ENCODE data around the gene TMEM109.

The TMEM109 gene

DNA sequence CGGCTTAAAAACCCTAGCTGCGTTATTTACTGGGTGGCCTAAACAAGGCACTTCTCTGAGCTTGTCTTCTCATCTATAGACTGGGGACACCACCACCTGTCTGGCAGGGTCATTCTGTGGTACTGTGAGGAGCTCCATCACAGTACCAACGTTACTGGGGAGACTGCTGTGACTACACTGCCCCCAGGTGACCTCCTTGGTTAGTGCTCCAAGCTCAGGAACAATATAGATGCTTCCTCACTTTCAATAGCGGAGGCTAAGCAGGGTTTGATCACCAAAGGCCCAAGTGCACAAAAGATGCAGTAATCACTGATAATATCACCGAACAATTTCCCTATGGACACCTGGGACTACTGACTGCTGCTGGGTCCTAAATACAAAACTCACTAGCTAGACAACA lies 26.4 kb upstream of the TMEM109 start:
- H3K27me3 Mint-ChIP-seq (ENCODE audit: low read depth) = no peaks in the 10 kb centered on the region
- H3K4me3 Mint-ChIP-seq = no peak overlapping the region
- no peaks in the 10 kb centered on the region for H3K4me1 Mint-ChIP-seq
- no peak overlapping the region for H3K27ac Mint-ChIP-seq
- peaks cover 56% of the 10 kb centered on the region for H3K36me3 Mint-ChIP-seq (ENCODE audit: low read depth)
- peaks cover 4% of the 10 kb centered on the region for H3K9me3 Mint-ChIP-seq
- TF ChIP-seq, protein P1, sequence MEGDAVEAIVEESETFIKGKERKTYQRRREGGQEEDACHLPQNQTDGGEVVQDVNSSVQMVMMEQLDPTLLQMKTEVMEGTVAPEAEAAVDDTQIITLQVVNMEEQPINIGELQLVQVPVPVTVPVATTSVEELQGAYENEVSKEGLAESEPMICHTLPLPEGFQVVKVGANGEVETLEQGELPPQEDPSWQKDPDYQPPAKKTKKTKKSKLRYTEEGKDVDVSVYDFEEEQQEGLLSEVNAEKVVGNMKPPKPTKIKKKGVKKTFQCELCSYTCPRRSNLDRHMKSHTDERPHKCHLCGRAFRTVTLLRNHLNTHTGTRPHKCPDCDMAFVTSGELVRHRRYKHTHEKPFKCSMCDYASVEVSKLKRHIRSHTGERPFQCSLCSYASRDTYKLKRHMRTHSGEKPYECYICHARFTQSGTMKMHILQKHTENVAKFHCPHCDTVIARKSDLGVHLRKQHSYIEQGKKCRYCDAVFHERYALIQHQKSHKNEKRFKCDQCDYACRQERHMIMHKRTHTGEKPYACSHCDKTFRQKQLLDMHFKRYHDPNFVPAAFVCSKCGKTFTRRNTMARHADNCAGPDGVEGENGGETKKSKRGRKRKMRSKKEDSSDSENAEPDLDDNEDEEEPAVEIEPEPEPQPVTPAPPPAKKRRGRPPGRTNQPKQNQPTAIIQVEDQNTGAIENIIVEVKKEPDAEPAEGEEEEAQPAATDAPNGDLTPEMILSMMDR (IDR thresholded peaks at IDR 0.05; ENCODE audit: unreplicated experiment in 3 of 3) = peak; percentile 25 to 40 (median 38)

DNA sequence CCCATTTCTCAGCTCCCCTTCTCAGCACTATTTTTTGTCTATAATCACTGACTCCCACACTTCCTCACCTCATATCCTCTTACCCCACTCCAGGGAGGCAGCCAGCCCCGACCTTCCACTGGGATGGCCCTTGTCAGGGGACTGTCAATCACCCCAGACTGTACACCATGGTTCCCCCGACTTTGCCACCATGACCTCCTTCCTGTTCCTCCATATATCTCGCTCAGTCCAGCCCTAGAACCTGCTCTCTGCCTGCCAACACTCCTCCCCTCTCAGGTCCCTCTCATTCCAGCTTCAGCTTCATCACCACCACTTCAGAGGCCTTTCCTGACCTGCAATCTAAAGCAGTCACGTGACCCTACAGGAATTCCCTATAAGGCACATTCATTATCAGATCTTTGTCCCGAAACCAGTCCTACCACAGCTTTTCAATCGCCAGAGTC lies 24.1 kb upstream of the TMEM109 start:
- Mint-ChIP-seq H3K36me3 (ENCODE audit: low read depth) (peaks cover 53% of the 10 kb centered on the region), H3K4me3 (no peak overlapping the region), H3K9me3 (peaks cover 2% of the 10 kb centered on the region), H3K27ac (no peak overlapping the region), H3K4me1 (no peaks in the 10 kb centered on the region), H3K27me3 (ENCODE audit: low read depth) (no peaks in the 10 kb centered on the region)
- TF ChIP-seq, protein P1 (IDR thresholded peaks at IDR 0.05; ENCODE audit: unreplicated experiment in 3 of 3) = no peak

DNA sequence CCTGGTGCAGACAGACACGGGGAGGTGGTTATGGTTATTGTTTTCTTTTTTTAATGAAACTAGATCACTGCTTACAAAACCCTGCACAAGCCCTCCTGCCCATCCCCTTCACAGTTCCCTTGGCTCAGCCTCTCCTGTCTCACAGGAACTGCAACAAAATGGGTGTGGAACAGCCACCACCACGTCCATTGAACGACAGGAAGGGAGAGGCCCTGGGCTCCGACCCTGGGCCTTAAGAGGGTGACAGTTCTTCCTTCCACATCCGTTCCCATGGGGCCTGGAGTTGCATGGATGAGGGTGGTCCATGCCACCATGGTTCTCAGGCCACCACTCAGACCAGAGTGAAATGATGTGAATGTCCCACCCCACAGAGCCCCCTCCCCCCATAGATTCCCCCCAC lies 23.3 kb upstream of the TMEM109 start:
- Mint-ChIP-seq H3K27ac (no peak overlapping the region), H3K36me3 (ENCODE audit: low read depth) (peaks cover 53% of the 10 kb centered on the region), H3K9me3 (peaks cover 2% of the 10 kb centered on the region), H3K4me3 (no peak overlapping the region), H3K4me1 (no peaks in the 10 kb centered on the region), H3K27me3 (ENCODE audit: low read depth) (no peaks in the 10 kb centered on the region)
- TF ChIP-seq, protein P1 (IDR thresholded peaks at IDR 0.05; ENCODE audit: unreplicated experiment in 3 of 3) = no peak

DNA sequence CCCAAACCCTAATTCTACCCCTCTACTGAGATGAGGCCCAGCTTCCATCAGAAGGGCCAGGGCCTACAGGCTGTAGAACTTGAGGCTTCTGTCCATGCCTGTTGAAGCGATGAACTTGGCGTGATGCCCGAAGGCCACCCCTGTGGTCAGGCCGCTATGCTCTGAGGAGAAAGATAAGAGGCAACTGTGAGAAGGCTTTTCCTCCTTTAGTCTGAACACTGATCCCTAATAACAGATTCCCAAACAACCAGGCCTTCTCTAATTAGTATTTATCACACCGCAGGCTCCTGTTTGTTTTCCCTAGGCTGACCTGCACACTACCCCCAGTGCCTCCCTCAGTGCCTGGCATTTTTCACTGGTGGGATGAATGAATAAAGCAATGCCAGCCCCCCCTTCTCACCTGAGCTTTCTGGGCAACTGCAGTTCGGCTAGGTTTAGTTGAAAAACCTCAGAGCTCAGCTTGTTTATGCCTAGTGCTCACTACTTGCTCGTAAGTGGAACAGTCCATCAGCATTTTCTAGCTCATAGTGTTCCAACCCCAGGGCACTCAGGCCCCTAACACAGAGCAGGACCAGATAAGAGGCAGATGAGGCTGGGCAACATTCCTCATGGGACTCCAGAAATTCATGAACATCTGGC lies 22.7 kb upstream of the TMEM109 start:
- Mint-ChIP-seq H3K9me3 (peaks cover 2% of the 10 kb centered on the region), H3K36me3 (ENCODE audit: low read depth) (peaks cover 56% of the 10 kb centered on the region), H3K27ac (no peak overlapping the region), H3K4me1 (no peaks in the 10 kb centered on the region), H3K4me3 (no peak overlapping the region), H3K27me3 (ENCODE audit: low read depth) (no peaks in the 10 kb centered on the region)
- TF ChIP-seq, protein P1 (IDR thresholded peaks at IDR 0.05; ENCODE audit: unreplicated experiment in 3 of 3) = no peak

DNA sequence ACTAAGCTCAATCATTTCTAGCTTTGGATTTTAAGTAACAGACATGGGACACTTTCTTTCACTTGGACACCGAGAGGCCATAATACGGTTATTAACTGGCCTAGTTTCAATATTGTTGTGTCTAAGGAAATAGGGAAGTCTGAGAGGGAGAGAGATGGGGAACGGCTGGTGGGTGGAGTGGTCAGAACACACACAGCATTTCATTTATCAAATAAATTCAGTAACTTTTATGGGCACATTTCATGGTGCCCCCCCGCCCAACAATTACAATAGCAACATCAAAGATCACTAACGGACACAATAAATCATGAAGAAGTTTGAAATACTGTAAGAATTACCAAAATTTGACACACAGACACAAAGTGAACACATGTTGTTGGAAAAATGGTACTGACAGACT lies 18.3 kb upstream of the TMEM109 start:
- H3K9me3 Mint-ChIP-seq = no peaks in the 10 kb centered on the region
- no peak overlapping the region for H3K27ac Mint-ChIP-seq
- H3K4me3 Mint-ChIP-seq = no peak overlapping the region
- peaks cover 81% of the 10 kb centered on the region for H3K36me3 Mint-ChIP-seq (ENCODE audit: low read depth)
- TF ChIP-seq, protein P1 (IDR thresholded peaks at IDR 0.05; ENCODE audit: unreplicated experiment in 3 of 3) = no peak
- no peaks in the 10 kb centered on the region for H3K27me3 Mint-ChIP-seq (ENCODE audit: low read depth)
- no peaks in the 10 kb centered on the region for H3K4me1 Mint-ChIP-seq

DNA sequence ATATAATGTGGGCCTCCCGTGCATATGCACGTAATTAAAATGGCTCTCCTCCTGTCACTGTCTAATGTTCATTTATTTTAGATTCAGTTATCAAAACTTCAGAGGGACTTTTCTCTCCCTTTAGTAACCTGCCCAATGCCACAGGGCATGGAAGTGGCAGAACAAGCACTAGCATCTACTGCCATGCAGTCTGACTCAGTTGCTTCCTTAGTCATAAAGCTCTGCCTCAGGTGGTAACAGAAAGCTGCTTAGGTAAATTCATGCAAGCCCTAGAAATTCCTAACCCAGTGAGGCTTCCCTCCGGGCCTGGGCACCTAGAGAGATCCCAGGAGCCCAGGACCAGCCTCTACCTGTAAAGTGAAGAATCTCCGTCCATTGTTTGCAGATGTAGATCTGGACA lies 16.5 kb upstream of the TMEM109 start:
- Mint-ChIP-seq H3K36me3 (ENCODE audit: low read depth) (peaks cover 80% of the 10 kb centered on the region), H3K9me3 (no peaks in the 10 kb centered on the region), H3K27ac (no peak overlapping the region), H3K4me3 (no peak overlapping the region), H3K4me1 (no peaks in the 10 kb centered on the region), H3K27me3 (ENCODE audit: low read depth) (no peaks in the 10 kb centered on the region)
- TF ChIP-seq, protein P1 (IDR thresholded peaks at IDR 0.05; ENCODE audit: unreplicated experiment in 3 of 3) = no peak

All from nephron (organoid).